Measurements from ENCODE around the gene MDH1. TPM values are rescaled to one million over a fixed set of nuclear protein-coding genes. Genes with fewer than 3 reads are reported as not detected.
A peak's percentile ranks its signal among the peaks of the same experiment; 100 is the strongest.

MDH1 gene
- total RNA-seq, 1 experiment from 2014 or later, result 270 TPM

DNA sequence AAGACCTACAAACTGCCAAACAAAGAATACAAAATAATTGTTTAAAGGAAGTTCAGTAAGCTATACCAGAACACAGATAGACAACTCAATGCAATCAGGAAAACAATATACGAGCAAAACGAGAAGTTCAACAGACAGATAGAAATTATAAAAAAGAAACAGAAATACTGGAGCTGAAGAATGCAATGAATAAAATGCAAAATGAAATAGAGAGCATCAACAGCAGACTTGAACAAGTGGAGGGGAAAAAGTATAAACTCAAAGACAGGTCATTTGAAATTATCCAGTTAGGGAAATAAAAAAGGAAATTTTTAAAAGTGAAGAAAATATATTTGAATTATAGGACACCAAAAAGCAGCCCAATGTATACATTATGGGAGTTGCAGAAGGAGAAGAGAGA, 43.6 kb downstream of the MDH1 start:
- no peak for DNase-seq (ENCODE audit: low read depth)

DNA sequence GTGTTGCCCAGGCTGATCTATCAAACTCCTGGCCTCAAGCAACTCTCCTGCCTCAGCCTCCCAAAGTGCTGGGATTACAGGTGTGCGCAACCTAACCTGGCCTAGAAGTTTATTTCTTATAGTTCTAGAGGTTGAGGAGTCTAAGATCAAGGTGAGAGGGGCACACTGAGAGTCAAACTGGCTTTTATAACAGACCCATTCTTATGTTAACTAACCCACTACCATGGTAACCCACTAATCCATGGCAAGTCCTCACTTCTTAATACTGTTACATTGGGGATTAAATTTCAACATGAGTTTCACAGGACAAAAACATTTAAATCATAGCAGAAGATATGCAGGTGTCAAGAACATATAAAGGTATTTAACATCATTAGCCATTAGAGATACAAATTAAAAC, 50.6 kb downstream of the MDH1 start:
- no peak for DNase-seq (ENCODE audit: low read depth)

DNA sequence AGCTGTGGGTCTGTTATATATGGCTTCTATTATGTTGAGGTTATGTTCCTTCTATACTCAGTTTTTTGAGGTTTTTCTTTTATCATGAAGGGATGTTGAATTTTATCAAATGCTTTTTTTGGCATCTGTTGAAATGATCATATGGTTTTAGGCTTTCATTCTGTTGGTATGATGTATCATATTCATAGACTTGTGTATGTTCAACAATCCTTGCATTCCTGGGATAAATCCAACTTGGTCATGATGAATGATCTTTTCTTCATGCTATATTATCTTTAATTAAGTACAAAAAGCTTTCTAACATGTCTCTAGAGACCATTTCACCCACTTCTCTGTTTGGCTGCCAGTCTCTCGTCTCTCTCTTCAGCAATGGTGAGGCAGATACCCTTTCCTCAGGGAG, 54.2 kb downstream of the MDH1 start:
- DNase-seq (ENCODE audit: low read depth), result no peak

DNA sequence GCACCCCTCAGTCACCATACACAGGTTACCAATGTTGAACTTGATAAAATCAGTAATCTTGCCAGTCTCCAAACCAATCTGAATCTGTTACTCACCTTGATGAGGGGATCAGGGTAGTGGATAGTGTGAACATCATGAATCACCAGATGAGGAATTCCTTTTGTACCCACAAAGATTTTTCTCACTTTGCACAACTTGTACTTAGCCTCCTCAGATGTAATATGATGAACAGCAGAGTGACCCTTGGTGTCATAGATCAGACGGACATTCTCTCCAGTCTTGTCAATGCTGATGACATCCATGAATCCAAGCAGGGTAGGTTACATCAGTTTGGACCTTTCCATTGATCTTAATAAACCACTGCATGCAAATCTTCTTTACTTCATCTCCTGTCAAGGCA, 54.7 kb downstream of the MDH1 start:
- DNase-seq (ENCODE audit: low read depth), result no peak

DNA sequence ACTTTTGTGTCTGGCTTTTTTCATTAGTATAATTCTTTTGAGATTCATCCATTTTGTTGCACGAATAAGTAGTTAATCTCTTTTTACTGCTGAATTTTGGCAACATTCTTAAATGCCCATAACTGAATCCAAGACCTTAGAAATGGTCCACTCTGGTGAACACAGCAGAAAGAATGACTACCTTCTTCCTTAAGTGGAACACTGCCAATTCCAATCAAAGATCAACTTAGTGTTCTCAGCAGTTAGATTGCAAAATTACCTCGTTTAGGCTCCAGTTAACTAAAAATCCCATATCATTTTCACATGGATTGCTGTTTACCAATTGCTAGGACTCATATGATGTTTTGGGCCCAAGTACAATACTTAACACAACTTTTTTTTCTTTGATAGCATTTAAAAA, 59.9 kb downstream of the MDH1 start:
- no peak for DNase-seq (ENCODE audit: low read depth)

DNA sequence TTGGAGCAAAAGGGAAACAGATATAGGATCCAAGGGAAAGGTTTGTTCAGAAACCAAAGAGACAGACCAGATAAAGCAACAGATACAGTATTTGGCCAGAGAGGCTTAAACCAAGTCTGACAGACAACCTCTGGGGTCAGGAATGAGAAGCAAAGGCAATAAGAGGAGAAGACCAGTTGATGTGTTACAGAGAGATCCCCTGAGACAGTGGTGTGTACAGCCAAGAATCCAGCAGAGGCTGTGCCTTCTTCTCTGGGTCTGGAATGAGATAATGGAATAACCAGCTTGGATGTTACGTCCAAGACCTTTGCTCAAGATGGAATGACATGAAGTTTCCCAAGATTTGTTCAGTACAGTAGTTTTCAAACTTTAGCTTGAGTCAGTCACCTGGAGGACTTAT, 61.1 kb downstream of the MDH1 start:
- no peak for DNase-seq (ENCODE audit: low read depth)

DNA sequence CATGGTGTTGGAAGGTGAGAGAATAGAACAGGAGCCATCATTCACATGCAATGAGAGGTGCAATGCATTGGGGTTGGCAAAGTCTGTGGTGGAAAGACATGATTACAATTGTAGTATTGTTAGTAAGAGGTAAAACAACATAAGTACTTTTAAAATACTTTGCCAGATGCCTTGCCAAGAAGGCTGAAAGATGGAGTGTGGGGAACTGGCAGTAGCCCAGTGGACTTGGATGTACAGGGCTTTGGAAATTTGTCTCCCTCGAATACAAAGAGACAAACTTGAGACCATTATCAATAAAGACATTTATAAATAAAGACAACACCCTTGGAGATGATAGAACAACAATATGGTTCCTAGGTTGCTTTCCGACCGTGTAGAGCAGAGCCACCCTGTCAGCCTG, 62.0 kb downstream of the MDH1 start:
- no peak for DNase-seq (ENCODE audit: low read depth)

DNA sequence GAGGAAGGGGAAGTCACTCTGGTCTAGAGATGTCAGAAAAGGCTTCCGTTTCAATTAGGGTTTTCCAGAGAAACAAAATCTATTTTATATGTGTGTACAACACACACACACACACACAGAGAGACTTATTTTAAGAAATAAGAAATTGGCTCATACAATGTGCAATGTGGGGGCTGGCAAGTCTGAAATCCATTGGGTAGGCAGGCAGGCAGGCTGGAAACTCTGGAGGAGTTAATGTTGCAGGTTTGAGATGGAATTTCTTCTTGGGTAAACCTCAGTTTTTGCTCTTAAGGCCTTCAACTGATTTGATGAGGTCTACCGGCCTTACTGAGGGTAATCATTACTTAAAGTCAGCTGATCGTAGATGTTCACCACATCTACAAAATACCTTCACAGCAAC, 62.6 kb downstream of the MDH1 start:
- no peak for DNase-seq (ENCODE audit: low read depth)

DNA sequence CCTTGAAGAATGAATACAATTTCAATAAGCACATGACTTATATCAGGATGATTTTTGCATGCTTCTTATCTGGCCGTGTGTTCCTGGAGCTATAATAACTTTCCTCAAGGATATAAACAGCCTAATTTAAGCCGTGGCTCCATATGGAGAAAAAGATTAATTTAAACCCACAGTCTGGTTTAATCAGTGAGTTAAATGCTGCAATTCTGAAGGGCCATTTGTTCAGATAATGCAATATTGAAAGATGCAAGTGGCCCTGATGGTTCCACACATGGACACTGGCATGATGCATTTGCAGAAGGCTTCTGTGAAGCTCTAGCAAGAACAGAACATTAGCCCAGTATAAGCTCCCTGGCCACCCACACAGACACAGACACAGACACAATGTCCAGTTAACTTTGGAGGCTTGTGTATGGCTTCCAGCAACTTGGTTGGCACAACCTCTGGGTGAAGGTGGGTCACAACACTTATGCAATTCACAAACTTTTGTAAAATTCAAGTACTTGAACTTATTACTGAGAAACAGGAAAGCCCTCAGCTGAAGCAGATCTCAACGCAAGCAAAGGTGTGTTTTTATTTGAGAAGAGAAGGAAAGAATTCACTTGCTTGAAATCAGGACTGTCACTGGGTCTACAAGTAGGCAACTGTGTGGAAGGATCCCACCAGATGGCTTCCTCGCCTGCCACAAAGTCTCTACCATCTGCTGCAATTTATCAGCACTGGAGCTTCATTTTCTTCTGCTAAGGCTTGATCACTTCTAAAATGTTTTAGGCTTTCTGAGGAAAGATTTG, 63.3 kb downstream of the MDH1 start:
- no peak for DNase-seq (ENCODE audit: low read depth)

DNA sequence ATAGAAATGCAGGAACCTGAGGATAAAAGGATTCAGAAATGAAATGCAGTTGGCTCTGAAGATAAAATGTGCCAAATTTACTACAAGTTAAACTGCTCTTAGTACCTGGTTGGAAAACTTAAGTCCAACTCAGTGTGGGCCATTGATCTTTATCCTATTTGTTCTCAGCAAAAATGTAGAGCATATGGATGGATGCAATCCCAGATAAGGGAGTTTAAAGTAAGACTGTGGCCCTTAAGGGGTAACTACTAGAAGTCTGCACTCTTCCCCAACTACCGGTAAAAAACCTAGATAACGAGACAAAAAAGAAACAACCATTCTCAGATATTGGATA, 63.9 kb downstream of the MDH1 start:
- no peak for DNase-seq (ENCODE audit: low read depth)

DNA sequence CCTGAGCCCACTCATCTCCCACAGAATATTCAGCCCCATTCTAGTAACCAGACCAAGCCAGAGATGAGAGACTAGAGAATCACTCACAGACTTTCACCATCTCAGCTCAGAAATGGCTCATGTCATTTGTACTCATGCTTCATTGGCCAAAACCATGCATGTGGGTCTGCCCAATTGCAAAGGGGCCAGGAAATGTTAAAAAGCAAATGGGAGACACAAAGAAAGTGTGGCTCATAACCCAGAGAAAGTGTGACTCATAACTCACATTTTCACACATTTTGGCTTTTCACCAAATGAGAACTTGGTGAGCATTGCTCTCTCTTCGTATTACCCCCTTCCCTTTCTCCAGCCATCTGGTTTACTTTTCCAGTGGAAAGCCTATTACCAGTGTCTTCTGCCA, 66.2 kb downstream of the MDH1 start:
- DNase-seq (ENCODE audit: low read depth), result peak; percentile 29

Other genes with a start within 250 kb of the MDH1 start
- gene WDPCP, start 486 bp upstream of the MDH1 start, total RNA-seq (2014; rRNA removed; shearing (Covaris generic)), result 6.6 and 8.1 TPM in 2 replicates

Data from Daoy (cell line).